ENCODE measurements around the gene JPH2. TPM values are rescaled to one million over a fixed set of nuclear protein-coding genes. Genes with fewer than 3 reads are reported as not detected.

JPH2 gene
- total and polyA plus RNA-seq, 2 of the 4 experiments (the other 2 are of a cell fraction): 0.44 to 0.54 TPM

DNA sequence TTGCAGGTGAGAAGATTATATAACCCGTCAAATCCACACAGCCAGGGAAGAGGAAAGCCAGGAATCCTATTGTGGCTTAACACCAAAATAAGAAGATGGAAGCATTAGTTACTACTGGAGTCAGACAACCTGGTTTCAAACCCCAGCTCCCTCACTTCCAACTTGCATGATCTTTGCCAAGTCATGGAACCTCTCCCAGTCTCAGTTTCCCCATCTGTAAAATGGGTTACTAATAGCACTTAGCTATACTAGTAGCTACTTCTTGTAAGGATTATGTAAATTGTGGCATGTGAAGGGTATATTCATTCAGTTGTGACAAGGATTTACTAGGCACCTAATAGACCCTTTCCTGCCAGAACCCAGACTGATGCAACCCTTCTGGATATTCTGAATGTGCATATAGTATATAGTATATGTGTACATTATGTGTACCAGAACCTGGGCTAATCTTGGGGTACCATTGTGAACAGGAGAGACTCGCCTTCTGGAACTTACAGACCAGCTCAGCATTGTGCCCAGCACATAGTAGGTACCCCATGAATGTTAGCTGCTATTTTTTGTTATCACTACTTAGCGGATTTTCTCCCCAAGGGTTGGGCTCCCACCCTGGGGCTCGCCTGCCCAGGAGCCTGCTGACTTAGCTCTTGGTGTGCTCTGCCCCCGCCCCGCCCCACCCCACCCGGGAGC, 50.3 kb downstream of the JPH2 start:
- Histone ChIP-seq H3K27ac (ENCODE audit: insufficient read depth, low read length) (peak overlapping the region; percentile 67), H2BK5ac (ENCODE audit: low read depth, low read length, poor library complexity, severe bottlenecking) (peak overlapping the region; percentile 53), H2BK15ac (ENCODE audit: low read depth, low read length) (peak overlapping the region; percentile 100), H3K4ac (ENCODE audit: low read depth, low read length) (peak overlapping the region; percentile 96), H4K20me1 (ENCODE audit: insufficient read depth, low read length) (no peaks in the 10 kb centered on the region), H2AK9ac (replicated peaks; ENCODE audit: low read depth, low read length, poor library complexity) (peak overlapping the region; percentile 70), H3K4me1 (ENCODE audit: control insufficient read depth, insufficient read depth, low read length) (peaks cover 12% of the 10 kb centered on the region), H3K9ac (ENCODE audit: low read depth, low read length) (peak overlapping the region; percentile 86), H3K14ac (replicated peaks; ENCODE audit: low read depth, low read length) (peak overlapping the region; percentile 82; the same call in 1 of the 2 replicates), H3K4me3 (ENCODE audit: insufficient read depth, low read depth, low read length) (no peak overlapping the region), H2AK5ac (ENCODE audit: low read depth, low read length) (peak overlapping the region; percentile 83), H3K4me2 (ENCODE audit: low read depth, low read length) (peak overlapping the region; percentile 48), H4K8ac (ENCODE audit: low read depth in 2 of 2, low read length in 2 of 2) (peak overlapping the region; percentile 86 to 88), H4K91ac (ENCODE audit: insufficient read depth, low read depth, low read length) (peak overlapping the region; percentile 99), H3K36me3 (ENCODE audit: control insufficient read depth, insufficient read depth, low read length) (no peaks in the 10 kb centered on the region), H3K56ac (ENCODE audit: extremely low read depth, insufficient read depth, low read length) (peak overlapping the region; percentile 91), H2BK120ac (ENCODE audit: low read depth, low read length) (peak overlapping the region; percentile 95), H2AFZ (replicated peaks; ENCODE audit: low read length, poor library complexity) (no peak overlapping the region), H4K5ac (ENCODE audit: low read depth, low read length) (peak overlapping the region; percentile 71; the same call in 1 of the 2 replicates), H3K9me3 (ENCODE audit: control insufficient read depth, insufficient read depth, low read length) (no peaks in the 10 kb centered on the region), H2BK20ac (ENCODE audit: low read depth, low read length) (peak overlapping the region; percentile 95), H3K9me1 (ENCODE audit: insufficient read depth, low read length) (peaks cover 12% of the 10 kb centered on the region), H3K79me1 (ENCODE audit: low read depth in 1 of 2, low read length in 2 of 2) (peaks cover 2 to 3% of the 10 kb centered on the region in 2 experiments; a peak in 1 of 4 replicates), H3K23ac (ENCODE audit: low read depth, low read length) (peak overlapping the region; percentile 90), H3K27me3 (ENCODE audit: control insufficient read depth, insufficient read depth, low read length) (no peaks in the 10 kb centered on the region; the same call in 1 of the 2 replicates), H3K18ac (ENCODE audit: low read depth, low read length) (peak overlapping the region; percentile 84)
- dilution Hi-C loops (cut with HindIII; ENCODE audit: low sequenced_read_pairs, unreplicated experiment) (no loop called here), intact Hi-C loops (cut with micrococcal nuclease) (loop anchor here (5.0 kb wide), 1 partner anchor 46 kb away; no protein-coding TSS in a partner anchor), in situ Hi-C loops (cut with MboI; ENCODE audit: low sequenced_read_pairs) (no loop called here)
- DNase-seq: no peak
- no TSS peak for BruUV-seq (replicated peaks)
- ATAC-seq (ENCODE audit: low read depth): no peak
- ChIA-PET CTCF (interaction anchor here (0.6 to 0.9 kb wide), 3 partner anchors 29 to 281 kb away, joined by 3 to 6 read pairs (median 4); no protein-coding TSS in a partner anchor), POLR2A (ENCODE audit: unreplicated experiment) (interaction anchor here (1.4 kb wide), 1 partner anchor 51 kb away, joined by 5 read pairs; the partner anchor contains the start of gene JPH2)
- TF ChIP-seq MAFK (IDR thresholded peaks at IDR 0.05; ENCODE audit: low read depth, low read length) (no peak), FOS (IDR thresholded peaks at IDR 0.05; ENCODE audit: low read depth, low read length) (no peak), RCOR1 (IDR thresholded peaks at IDR 0.05; ENCODE audit: insufficient replicate concordance, low read length) (no peak), SMC3 (IDR thresholded peaks at IDR 0.05; ENCODE audit: low read depth, low read length) (no peak), CHD1 (IDR thresholded peaks at IDR 0.05; ENCODE audit: low read depth, low read length) (no peak), POLR2A (IDR thresholded peaks at IDR 0.05; ENCODE audit: low read depth, low read length) (no peak), CEBPB (IDR thresholded peaks at IDR 0.05; ENCODE audit: low read depth, low read length) (no peak), MXI1 (IDR thresholded peaks at IDR 0.05; ENCODE audit: borderline replicate concordance, low read depth, low read length) (no peak)
- TF ChIP-seq, protein P1, sequence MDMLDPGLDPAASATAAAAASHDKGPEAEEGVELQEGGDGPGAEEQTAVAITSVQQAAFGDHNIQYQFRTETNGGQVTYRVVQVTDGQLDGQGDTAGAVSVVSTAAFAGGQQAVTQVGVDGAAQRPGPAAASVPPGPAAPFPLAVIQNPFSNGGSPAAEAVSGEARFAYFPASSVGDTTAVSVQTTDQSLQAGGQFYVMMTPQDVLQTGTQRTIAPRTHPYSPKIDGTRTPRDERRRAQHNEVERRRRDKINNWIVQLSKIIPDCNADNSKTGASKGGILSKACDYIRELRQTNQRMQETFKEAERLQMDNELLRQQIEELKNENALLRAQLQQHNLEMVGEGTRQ (IDR thresholded peaks at IDR 0.05; ENCODE audit: low read depth, low read length): no peak
- TF ChIP-seq, protein P2, sequence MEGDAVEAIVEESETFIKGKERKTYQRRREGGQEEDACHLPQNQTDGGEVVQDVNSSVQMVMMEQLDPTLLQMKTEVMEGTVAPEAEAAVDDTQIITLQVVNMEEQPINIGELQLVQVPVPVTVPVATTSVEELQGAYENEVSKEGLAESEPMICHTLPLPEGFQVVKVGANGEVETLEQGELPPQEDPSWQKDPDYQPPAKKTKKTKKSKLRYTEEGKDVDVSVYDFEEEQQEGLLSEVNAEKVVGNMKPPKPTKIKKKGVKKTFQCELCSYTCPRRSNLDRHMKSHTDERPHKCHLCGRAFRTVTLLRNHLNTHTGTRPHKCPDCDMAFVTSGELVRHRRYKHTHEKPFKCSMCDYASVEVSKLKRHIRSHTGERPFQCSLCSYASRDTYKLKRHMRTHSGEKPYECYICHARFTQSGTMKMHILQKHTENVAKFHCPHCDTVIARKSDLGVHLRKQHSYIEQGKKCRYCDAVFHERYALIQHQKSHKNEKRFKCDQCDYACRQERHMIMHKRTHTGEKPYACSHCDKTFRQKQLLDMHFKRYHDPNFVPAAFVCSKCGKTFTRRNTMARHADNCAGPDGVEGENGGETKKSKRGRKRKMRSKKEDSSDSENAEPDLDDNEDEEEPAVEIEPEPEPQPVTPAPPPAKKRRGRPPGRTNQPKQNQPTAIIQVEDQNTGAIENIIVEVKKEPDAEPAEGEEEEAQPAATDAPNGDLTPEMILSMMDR (conservative IDR thresholded peaks at IDR 0.05; ENCODE audit: low read depth, low read length): no peak
- WGBS, 2 experiments (ENCODE audit: extremely low coverage in 2 of 2, insufficient read length in 1 of 2): 40% methylated on average over 3 of the region's 7 CpGs; no CpG with 5 or more reads in 1 of the 2 experiments
